Lung (tissue), 12 donors: ENCODE results near the gene TJP1. TPM values are rescaled to one million over a fixed set of nuclear protein-coding genes. Genes with fewer than 3 reads are reported as not detected.
A peak's percentile ranks its signal among the peaks of the same experiment; 100 is the strongest.

Experiments
- ATAC-seq: fragments of 200-7000 bp; cut with Tn5 transposase; one replicate; pipeline ENCODE4 v1.9.1; 2020; ENCODE audit warnings: moderate number of reproducible peaks; ENCODE audit not compliant: insufficient read depth, low FRiP score
- DNase-seq, 3 donors: peaks; one replicate each; pipeline ENCODE4 v3.0.0-alpha.2; 2013 to 2017
- H3K27ac ChIP-seq, 2 donors: one replicate each; pipeline ENCODE4 v1.5.1; 2013; ENCODE audit warnings: mild to moderate bottlenecking in 2 of 2, moderate library complexity in 2 of 2, control low read depth in 1 of 2, inconsistent platforms in 1 of 2, low read depth in 1 of 2, low read length in 1 of 2
- H3K27me3 ChIP-seq, 3 donors: one replicate each; pipeline ENCODE4 v1.5.1; 2013; ENCODE audit warnings: low read length in 2 of 3; ENCODE audit not compliant: control insufficient read depth in 3 of 3, insufficient read depth in 3 of 3
- H3K36me3 ChIP-seq, 4 donors: one replicate each; pipeline ENCODE4 v1.5.1; 2013; ENCODE audit warnings: low read length in 4 of 4, mild to moderate bottlenecking in 1 of 4, moderate library complexity in 1 of 4; ENCODE audit not compliant: control insufficient read depth in 4 of 4, insufficient read depth in 4 of 4
- H3K4me1 ChIP-seq, 5 donors: one replicate each; pipeline ENCODE4 v1.5.1; 2013; ENCODE audit warnings: low read length in 5 of 5, mild to moderate bottlenecking in 2 of 5, moderate library complexity in 1 of 5; ENCODE audit not compliant: control insufficient read depth in 5 of 5, insufficient read depth in 5 of 5
- H3K4me3 ChIP-seq: one replicate; pipeline ENCODE4 v1.5.1; 2013; ENCODE audit warnings: mild to moderate bottlenecking, control low read depth, moderate library complexity
- H3K9ac ChIP-seq, 2 donors: one replicate each; pipeline ENCODE4 v1.5.1; 2013; ENCODE audit warnings: low read length in 2 of 2, control low read depth in 1 of 2; ENCODE audit not compliant: insufficient read depth in 1 of 2
- H3K9me3 ChIP-seq, 4 donors: one replicate each; pipeline ENCODE4 v1.5.1; 2013; ENCODE audit warnings: low read length in 3 of 4, mild to moderate bottlenecking in 1 of 4, moderate library complexity in 1 of 4; ENCODE audit not compliant: control insufficient read depth in 4 of 4, insufficient read depth in 3 of 4
- WGBS, 2 donors: extraction: QIAGEN DNeasy Blood & Tissue Kit; methylation state at CpG; one replicate each; pipeline ENCODE4 v1.1.7; 2013; 5-methylcytosine and 5-hydroxymethylcytosine counted together
- polyA plus RNA-seq, 2 donors: library from polyadenylated mRNA; stranded (reverse); fragments of 200-250 nt; gene quantifications; one replicate each; pipeline ENCODE4 v1.2.1, GENCODE V29; 2013
- total RNA-seq, 2 donors: library from RNA; depleted of rRNA in 1 of 2; stranded (reverse); fragments of >200 nt in 1 of 2; gene quantifications; one replicate each; pipeline ENCODE4 v1.2.1, GENCODE V29; 2014 to 2021
- TF ChIP-seq, protein P1 (sequence below): IDR thresholded peaks from 2 replicates; pipeline ENCODE4 v1.5.1; 2012; ENCODE audit warnings: mild to moderate bottlenecking; ENCODE audit errors: control extremely low read depth, extremely low read depth
- donor health status: control.
- donor health status: control.
- donor health status: Bipolar disorder and iron deficiency.
- donor health status: healthy.
- donor health status: DM: yes; HTN: yes; CAD: no.

Gene TJP1
- total and polyA plus RNA-seq, 4 donors, result 20.6 to 211 (median 53.8) TPM

DNA sequence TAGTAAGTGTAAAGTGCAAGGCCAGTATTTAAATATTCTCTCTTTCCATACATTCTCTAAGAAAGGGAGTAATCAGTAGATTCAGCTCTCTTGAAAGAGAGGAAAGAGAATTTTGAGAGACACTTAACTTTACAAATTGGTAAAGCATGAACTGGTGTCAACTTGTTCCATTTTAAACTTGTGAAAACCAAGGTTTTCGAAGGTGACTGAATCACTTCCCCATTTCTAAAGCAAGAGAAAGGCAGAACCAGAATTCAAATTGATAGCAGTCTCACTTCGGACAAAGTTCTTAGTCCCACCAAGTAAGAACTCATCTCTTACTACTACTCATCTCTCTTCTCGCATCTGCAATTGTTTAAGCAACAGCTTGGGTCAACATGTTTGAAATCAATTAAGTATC, 22.4 kb downstream of the TJP1 start:
- H3K36me3 ChIP-seq, result peaks cover 0 to 2% (median under 1%) of the 10 kb centered on the region in 4 donors
- ATAC-seq, result no peak
- peaks cover 1 to 28% (median 15%) of the 10 kb centered on the region in 5 donors for H3K4me1 ChIP-seq
- WGBS, 2 donors, result 47 to 57% methylated on average over 3 of the region's 3 CpGs
- peak in 1 of 3 donors; percentile 28 for DNase-seq
- no peaks in the 10 kb centered on the region for H3K27me3 ChIP-seq
- H3K27ac ChIP-seq, result no peak overlapping the region
- TF ChIP-seq, protein P1, sequence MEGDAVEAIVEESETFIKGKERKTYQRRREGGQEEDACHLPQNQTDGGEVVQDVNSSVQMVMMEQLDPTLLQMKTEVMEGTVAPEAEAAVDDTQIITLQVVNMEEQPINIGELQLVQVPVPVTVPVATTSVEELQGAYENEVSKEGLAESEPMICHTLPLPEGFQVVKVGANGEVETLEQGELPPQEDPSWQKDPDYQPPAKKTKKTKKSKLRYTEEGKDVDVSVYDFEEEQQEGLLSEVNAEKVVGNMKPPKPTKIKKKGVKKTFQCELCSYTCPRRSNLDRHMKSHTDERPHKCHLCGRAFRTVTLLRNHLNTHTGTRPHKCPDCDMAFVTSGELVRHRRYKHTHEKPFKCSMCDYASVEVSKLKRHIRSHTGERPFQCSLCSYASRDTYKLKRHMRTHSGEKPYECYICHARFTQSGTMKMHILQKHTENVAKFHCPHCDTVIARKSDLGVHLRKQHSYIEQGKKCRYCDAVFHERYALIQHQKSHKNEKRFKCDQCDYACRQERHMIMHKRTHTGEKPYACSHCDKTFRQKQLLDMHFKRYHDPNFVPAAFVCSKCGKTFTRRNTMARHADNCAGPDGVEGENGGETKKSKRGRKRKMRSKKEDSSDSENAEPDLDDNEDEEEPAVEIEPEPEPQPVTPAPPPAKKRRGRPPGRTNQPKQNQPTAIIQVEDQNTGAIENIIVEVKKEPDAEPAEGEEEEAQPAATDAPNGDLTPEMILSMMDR, result no peak
- H3K9me3 ChIP-seq, result no peaks in the 10 kb centered on the region
- no peak overlapping the region for H3K9ac ChIP-seq
- H3K4me3 ChIP-seq, result no peak overlapping the region

DNA sequence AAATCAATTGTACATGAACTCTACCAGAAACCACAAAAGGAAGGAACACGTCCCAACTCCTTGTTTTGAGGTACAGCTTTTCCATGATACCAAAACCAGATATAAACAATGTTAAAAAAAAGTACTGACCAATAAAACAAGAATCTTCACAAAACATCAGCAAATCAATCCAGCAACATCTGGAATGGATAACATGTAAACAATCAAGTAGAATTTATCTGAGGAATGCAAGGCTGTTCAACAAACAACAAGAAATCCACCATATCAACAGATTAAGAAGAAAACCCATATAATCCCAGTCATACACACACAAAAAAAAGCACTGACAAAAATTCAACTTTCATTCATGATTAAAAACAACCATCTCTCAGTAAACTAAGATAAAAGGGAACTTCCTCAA, 26.7 kb downstream of the TJP1 start:
- H3K9ac ChIP-seq, result no peak overlapping the region
- H3K4me3 ChIP-seq, result no peak overlapping the region
- H3K4me1 ChIP-seq, result peaks cover 0 to 3% (median 2%) of the 10 kb centered on the region in 5 donors
- no peaks in the 10 kb centered on the region for H3K27me3 ChIP-seq
- no peak overlapping the region for H3K27ac ChIP-seq
- peaks cover 1 to 12% (median 7%) of the 10 kb centered on the region in 4 donors for H3K36me3 ChIP-seq
- no peak for DNase-seq
- TF ChIP-seq, protein P1, result no peak
- ATAC-seq, result no peak
- H3K9me3 ChIP-seq, result no peaks in the 10 kb centered on the region
- WGBS, 2 donors, result 47 to 62% methylated on average over 1 of the region's 1 CpG

DNA sequence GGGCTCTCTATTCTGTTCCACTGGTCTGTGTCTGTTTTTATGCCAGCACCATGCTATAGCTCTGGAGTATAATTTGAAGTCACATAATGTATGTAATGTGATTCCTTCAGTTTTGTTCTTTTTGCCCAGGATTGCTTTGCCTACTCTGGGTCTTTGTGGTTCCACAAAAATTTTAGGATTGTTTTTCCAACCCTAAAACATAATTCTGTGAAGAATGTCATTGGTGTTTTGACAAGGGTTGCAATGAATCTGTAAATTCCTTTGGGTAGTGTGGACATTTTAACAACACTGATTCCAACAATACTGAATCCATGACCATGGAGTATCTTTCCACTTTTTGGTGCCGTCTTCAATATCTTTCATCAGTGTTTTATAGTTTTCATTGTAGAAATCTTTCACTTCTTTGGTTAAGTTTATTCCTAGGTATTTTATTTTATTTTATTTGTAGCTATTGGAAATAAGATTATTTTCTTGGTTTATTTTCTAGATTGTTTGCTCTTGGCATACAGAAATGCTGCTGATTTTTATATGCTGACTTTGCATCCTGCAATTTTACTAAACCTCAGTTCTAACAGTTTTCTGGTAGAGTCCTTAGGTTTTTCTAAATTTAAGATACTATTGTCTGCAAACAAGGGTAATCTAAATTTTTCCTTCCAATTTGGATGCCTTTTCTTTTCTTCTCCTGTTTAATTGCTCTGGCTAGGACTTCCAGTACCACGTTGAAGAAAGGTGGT, 29.7 kb downstream of the TJP1 start:
- 89 to 96% methylated on average over 2 of the region's 2 CpGs for WGBS, 2 donors
- TF ChIP-seq, protein P1, result no peak
- H3K36me3 ChIP-seq, result peaks cover 0 to 9% (median 7%) of the 10 kb centered on the region in 4 donors
- no peaks in the 10 kb centered on the region for H3K9me3 ChIP-seq
- DNase-seq, result no peak
- H3K27me3 ChIP-seq, result no peaks in the 10 kb centered on the region
- ATAC-seq, result no peak
- H3K9ac ChIP-seq, result no peak overlapping the region
- peaks cover 0 to 14% (median 0%) of the 10 kb centered on the region in 5 donors for H3K4me1 ChIP-seq
- H3K27ac ChIP-seq, result no peak overlapping the region
- no peak overlapping the region for H3K4me3 ChIP-seq
